DOHH2 (cell line): Measurements from ENCODE around the gene ABR.

Source experiments
- CTCF ChIP-seq: fragments of 200-600 bp; sonication (generic); IDR thresholded peaks from one replicate; pipeline ENCODE4 v1.5.1; 2014; ENCODE audit warnings: antibody characterized with exemption, mild to moderate bottlenecking, low read depth, low read length; ENCODE audit not compliant: poor library complexity, severe bottlenecking
- EZH2phosphoT487 ChIP-seq: fragments of 200-600 bp; sonication (generic); IDR thresholded peaks from 2 replicates; pipeline ENCODE4 v1.6.1; 2017; ENCODE audit warnings: borderline replicate concordance, mild to moderate bottlenecking, antibody characterized with exemption, low read length, moderate library complexity, mixed read lengths

GRCh38 chr17:1111599-1112443 is 68.0 kb downstream of the ABR start:
- TF ChIP-seq CTCF = no peak
- TF ChIP-seq EZH2phosphoT487 = no peak
